ENCODE results near the gene ANAPC7. TPM values are rescaled to one million over a fixed set of nuclear protein-coding genes. Genes with fewer than 3 reads are reported as not detected.

ANAPC7 gene
- total RNA-seq, 1 experiment from 2014 or later: 85.8 TPM

DNA sequence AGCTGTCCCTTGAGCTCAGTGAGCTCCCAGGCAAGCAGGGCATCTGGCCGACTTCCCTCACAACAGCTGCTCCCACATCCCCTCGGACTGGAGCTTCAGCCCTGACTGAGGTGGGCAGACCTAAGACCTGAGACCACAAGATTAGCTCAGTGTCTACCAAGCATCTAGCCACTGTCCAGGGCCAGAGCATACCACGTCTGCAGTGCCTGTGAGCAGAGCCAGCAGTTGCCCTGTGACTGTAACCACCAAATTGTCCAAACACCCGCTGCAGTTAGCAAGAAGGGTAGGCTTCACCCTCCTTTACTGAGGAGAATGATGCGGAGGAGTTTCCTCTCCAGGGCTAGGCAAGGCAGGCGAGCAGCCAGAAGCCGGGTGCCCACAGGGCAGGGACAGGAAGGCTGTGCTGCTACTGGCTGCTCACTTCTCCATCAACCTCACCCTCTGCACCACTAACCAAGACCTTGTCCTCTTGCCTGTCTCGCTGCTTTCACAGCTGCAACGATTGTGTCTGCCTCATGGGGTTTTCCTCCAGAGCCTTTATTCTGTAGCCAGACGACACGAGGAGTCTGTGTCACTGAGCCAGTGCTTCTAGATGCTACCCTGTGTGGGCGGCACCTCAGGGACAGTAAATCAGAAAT lies 53.9 kb downstream of the ANAPC7 start:
- TF ChIP-seq POLR2AphosphoS5 (IDR thresholded peaks at IDR 0.05; ENCODE audit: low read depth, low read length) (no peak; the same call in 1 of the 2 replicates), TCF7L2 (IDR thresholded peaks at IDR 0.05; ENCODE audit: low read depth, low read length) (no peak), SIN3A (IDR thresholded peaks at IDR 0.05; ENCODE audit: borderline replicate concordance, insufficient read depth, low read depth, low read length) (no peak)
- TF ChIP-seq, protein P1, sequence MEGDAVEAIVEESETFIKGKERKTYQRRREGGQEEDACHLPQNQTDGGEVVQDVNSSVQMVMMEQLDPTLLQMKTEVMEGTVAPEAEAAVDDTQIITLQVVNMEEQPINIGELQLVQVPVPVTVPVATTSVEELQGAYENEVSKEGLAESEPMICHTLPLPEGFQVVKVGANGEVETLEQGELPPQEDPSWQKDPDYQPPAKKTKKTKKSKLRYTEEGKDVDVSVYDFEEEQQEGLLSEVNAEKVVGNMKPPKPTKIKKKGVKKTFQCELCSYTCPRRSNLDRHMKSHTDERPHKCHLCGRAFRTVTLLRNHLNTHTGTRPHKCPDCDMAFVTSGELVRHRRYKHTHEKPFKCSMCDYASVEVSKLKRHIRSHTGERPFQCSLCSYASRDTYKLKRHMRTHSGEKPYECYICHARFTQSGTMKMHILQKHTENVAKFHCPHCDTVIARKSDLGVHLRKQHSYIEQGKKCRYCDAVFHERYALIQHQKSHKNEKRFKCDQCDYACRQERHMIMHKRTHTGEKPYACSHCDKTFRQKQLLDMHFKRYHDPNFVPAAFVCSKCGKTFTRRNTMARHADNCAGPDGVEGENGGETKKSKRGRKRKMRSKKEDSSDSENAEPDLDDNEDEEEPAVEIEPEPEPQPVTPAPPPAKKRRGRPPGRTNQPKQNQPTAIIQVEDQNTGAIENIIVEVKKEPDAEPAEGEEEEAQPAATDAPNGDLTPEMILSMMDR (IDR thresholded peaks at IDR 0.05): no peak
- TF ChIP-seq, protein P2, sequence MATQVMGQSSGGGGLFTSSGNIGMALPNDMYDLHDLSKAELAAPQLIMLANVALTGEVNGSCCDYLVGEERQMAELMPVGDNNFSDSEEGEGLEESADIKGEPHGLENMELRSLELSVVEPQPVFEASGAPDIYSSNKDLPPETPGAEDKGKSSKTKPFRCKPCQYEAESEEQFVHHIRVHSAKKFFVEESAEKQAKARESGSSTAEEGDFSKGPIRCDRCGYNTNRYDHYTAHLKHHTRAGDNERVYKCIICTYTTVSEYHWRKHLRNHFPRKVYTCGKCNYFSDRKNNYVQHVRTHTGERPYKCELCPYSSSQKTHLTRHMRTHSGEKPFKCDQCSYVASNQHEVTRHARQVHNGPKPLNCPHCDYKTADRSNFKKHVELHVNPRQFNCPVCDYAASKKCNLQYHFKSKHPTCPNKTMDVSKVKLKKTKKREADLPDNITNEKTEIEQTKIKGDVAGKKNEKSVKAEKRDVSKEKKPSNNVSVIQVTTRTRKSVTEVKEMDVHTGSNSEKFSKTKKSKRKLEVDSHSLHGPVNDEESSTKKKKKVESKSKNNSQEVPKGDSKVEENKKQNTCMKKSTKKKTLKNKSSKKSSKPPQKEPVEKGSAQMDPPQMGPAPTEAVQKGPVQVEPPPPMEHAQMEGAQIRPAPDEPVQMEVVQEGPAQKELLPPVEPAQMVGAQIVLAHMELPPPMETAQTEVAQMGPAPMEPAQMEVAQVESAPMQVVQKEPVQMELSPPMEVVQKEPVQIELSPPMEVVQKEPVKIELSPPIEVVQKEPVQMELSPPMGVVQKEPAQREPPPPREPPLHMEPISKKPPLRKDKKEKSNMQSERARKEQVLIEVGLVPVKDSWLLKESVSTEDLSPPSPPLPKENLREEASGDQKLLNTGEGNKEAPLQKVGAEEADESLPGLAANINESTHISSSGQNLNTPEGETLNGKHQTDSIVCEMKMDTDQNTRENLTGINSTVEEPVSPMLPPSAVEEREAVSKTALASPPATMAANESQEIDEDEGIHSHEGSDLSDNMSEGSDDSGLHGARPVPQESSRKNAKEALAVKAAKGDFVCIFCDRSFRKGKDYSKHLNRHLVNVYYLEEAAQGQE (IDR thresholded peaks at IDR 0.05; ENCODE audit: insufficient read depth in 1 of 2, low read depth in 2 of 2, low read length in 1 of 2): no peak
- ChIA-PET CTCF (no interaction called here), POLR2A (interaction anchor here (0.5 kb wide), 2 partner anchors 27 to 47 kb away, joined by 3 to 4 read pairs; no protein-coding TSS in a partner anchor)
- intact Hi-C loops (cut with micrococcal nuclease; ENCODE audit: unreplicated experiment): loop anchor here (10.0 kb wide), 1 partner anchor 85 kb away; no protein-coding TSS in a partner anchor
- Histone ChIP-seq H3K27me3 (ENCODE audit: control insufficient read depth, insufficient read depth, low read length) (no peaks in the 10 kb centered on the region), H3K9me3 (ENCODE audit: control insufficient read depth, insufficient read depth, low read depth, low read length) (no peaks in the 10 kb centered on the region), H3K4me1 (ENCODE audit: control insufficient read depth, insufficient read depth, low read length) (no peaks in the 10 kb centered on the region), H3K36me3 (ENCODE audit: control insufficient read depth, insufficient read depth, low read length) (peaks cover 20% of the 10 kb centered on the region), H3K27ac (ENCODE audit: low read length) (no peak overlapping the region), H3K4me3 (ENCODE audit: low read depth in 2 of 2, low read length in 2 of 2) (no peak overlapping the region)
- in situ Hi-C loops (cut with HindIII; ENCODE audit: low pct_unique_long_range_greater_than_20kb, low sequenced_read_pairs): no loop called here
- BruUV-seq (replicated peaks): no TSS peak
- no peak for DNase-seq (ENCODE audit: low read depth, low spot score)
- ATAC-seq: peak; percentile 18

DNA sequence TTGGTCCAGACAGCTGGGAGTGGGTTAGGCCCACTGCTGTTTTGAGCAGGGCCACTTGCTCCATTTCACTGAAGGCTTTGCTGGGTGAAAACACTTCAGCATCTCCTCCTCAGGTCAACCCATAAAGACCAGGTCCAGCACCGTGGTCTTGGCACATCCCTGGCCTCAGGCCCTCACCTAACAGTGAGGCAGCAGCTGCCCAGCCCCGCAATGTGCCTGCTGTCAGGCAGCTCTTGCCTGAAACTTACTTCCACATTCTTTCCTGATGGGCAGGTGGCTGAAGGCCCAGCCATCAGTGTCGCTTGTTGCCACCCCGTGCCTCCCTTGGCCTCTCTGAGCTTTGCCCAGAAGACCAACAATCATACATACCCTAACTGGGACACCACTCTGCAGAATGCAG lies 54.4 kb downstream of the ANAPC7 start:
- no TSS peak for BruUV-seq (replicated peaks)
- H3K27me3 ChIP-seq (ENCODE audit: control insufficient read depth, insufficient read depth, low read length): no peaks in the 10 kb centered on the region
- POLR2A ChIA-PET: interaction anchor here (0.5 kb wide), 2 partner anchors 28 to 47 kb away, joined by 3 to 4 read pairs; no protein-coding TSS in a partner anchor
- in situ Hi-C loops (cut with HindIII; ENCODE audit: low pct_unique_long_range_greater_than_20kb, low sequenced_read_pairs): no loop called here
- no peak overlapping the region for H3K4me3 ChIP-seq (ENCODE audit: low read depth in 2 of 2, low read length in 2 of 2)
- ATAC-seq (no peak), DNase-seq (ENCODE audit: low read depth, low spot score) (no peak)
- H3K4me1 ChIP-seq (ENCODE audit: control insufficient read depth, insufficient read depth, low read length): no peaks in the 10 kb centered on the region
- no peaks in the 10 kb centered on the region for H3K9me3 ChIP-seq (ENCODE audit: control insufficient read depth, insufficient read depth, low read depth, low read length)
- no peak overlapping the region for H3K27ac ChIP-seq (ENCODE audit: low read length)
- CTCF ChIA-PET: no interaction called here
- TF ChIP-seq TCF7L2 (IDR thresholded peaks at IDR 0.05; ENCODE audit: low read depth, low read length) (no peak), POLR2AphosphoS5 (IDR thresholded peaks at IDR 0.05; ENCODE audit: low read depth, low read length) (no peak; the same call in 1 of the 2 replicates), SIN3A (IDR thresholded peaks at IDR 0.05; ENCODE audit: borderline replicate concordance, insufficient read depth, low read depth, low read length) (no peak)
- TF ChIP-seq, protein P2 (IDR thresholded peaks at IDR 0.05; ENCODE audit: insufficient read depth in 1 of 2, low read depth in 2 of 2, low read length in 1 of 2): no peak
- TF ChIP-seq, protein P1 (IDR thresholded peaks at IDR 0.05): no peak
- intact Hi-C loops (cut with micrococcal nuclease; ENCODE audit: unreplicated experiment): no loop called here
- peaks cover 25% of the 10 kb centered on the region for H3K36me3 ChIP-seq (ENCODE audit: control insufficient read depth, insufficient read depth, low read length)

Measured in Panc1 (cell line).